DMS 273 (cell line): ENCODE results near the gene WWP2.
"Not testable (repeated sequence)": the region's sequence is repeated elsewhere in the genome, so short reads cannot be mapped to it uniquely, and the experiment has no call there.

ENCODE experiments used
- DNase-seq: peaks from one replicate; lab custom pipeline; 2025; ENCODE audit not compliant: unreplicated experiment; lab: John Stamatoyannopoulos, UW

Gene WWP2

GRCh38 chr16:69972935-69973334 lies 210.8 kb downstream of the WWP2 start:
- DNase-seq: not testable (repeated sequence)

GRCh38 chr16:69985196-69985595 lies 223.1 kb downstream of the WWP2 start:
- not testable (repeated sequence) for DNase-seq
